RWPE2 (cell line): ENCODE results near the gene CD163L1.
"Not testable (repeated sequence)": the region's sequence is repeated elsewhere in the genome, so short reads cannot be mapped to it uniquely, and the experiment has no call there.

Source experiments
- ATAC-seq: fragments of 200-7000 bp; cut with Tn5 transposase; 3 replicates; pipeline ENCODE4 v1.9.1; 2021; ENCODE audit warnings: low read depth
- DNase-seq: peaks from one replicate; pipeline ENCODE4 v3.0.0-alpha.2; 2020; ENCODE audit warnings: low spot score
- H3K27ac ChIP-seq: fragments of 450-650 bp; 2 replicates; pipeline ENCODE4 v1.5.1; 2017; ENCODE audit warnings: mild to moderate bottlenecking; ENCODE audit not compliant: poor library complexity, severe bottlenecking
- H3K27me3 ChIP-seq: fragments of 250-450 bp; sonication (Bioruptor Pico); 2 replicates; pipeline ENCODE4 v1.5.1; 2021; ENCODE audit warnings: mild to moderate bottlenecking, moderate library complexity; ENCODE audit not compliant: insufficient read depth, poor library complexity, severe bottlenecking
- H3K36me3 ChIP-seq: fragments of 250-450 bp; sonication (Bioruptor Pico); 2 replicates; pipeline ENCODE4 v1.5.1; 2020; ENCODE audit warnings: low read depth, mild to moderate bottlenecking, moderate library complexity
- H3K4me1 ChIP-seq: fragments of 250-450 bp; sonication (Bioruptor Pico); 2 replicates; pipeline ENCODE4 v1.5.1; 2021; ENCODE audit warnings: mild to moderate bottlenecking, moderate library complexity; ENCODE audit not compliant: insufficient read depth, poor library complexity, severe bottlenecking
- H3K4me3 ChIP-seq: fragments of 250-450 bp; sonication (Bioruptor Pico); 2 replicates; pipeline ENCODE4 v1.5.1; 2021; ENCODE audit warnings: mild to moderate bottlenecking, moderate library complexity; ENCODE audit not compliant: severe bottlenecking
- H3K9me3 ChIP-seq: fragments of 250-450 bp; sonication (Bioruptor Pico); 2 replicates; pipeline ENCODE4 v1.5.1; 2021; ENCODE audit warnings: mild to moderate bottlenecking, moderate library complexity; ENCODE audit not compliant: severe bottlenecking
- CTCF ChIP-seq: fragments of 450-650 bp; IDR thresholded peaks from one replicate; pipeline ENCODE4 v1.5.1; 2017; ENCODE audit warnings: mild to moderate bottlenecking, moderate library complexity; ENCODE audit not compliant: poor library complexity, severe bottlenecking

CD163L1 gene

GRCh38 chr12:7450667-7451066 lies 6.7 kb upstream of the CD163L1 start:
- no peak overlapping the region for H3K4me3 ChIP-seq

GRCh38 chr12:7448099-7448498 lies 4.1 kb upstream of the CD163L1 start:
- no peaks in the 10 kb centered on the region for H3K9me3 ChIP-seq
- no peak overlapping the region for H3K27ac ChIP-seq
- H3K27me3 ChIP-seq = no peaks in the 10 kb centered on the region
- no peak overlapping the region for H3K4me3 ChIP-seq
- H3K36me3 ChIP-seq = no peaks in the 10 kb centered on the region
- ATAC-seq (no peak), DNase-seq (no peak)
- TF ChIP-seq CTCF = no peak
- no peaks in the 10 kb centered on the region for H3K4me1 ChIP-seq

More at GRCh38 chr12:7450667-7451066, 6.7 kb upstream of the CD163L1 start:
- no peak for TF ChIP-seq CTCF
- H3K36me3 ChIP-seq = no peaks in the 10 kb centered on the region
- no peaks in the 10 kb centered on the region for H3K27me3 ChIP-seq
- H3K4me1 ChIP-seq = no peaks in the 10 kb centered on the region
- H3K9me3 ChIP-seq = no peaks in the 10 kb centered on the region
- H3K27ac ChIP-seq = no peak overlapping the region
- ATAC-seq (peak; percentile 73), DNase-seq (no peak)

GRCh38 chr12:7444537-7444936 lies 584 bp upstream of the CD163L1 start:
- Histone ChIP-seq H3K27ac (no peak overlapping the region), H3K4me3 (no peak overlapping the region), H3K4me1 (no peaks in the 10 kb centered on the region), H3K27me3 (no peaks in the 10 kb centered on the region), H3K36me3 (no peaks in the 10 kb centered on the region), H3K9me3 (no peaks in the 10 kb centered on the region)
- ATAC-seq (no peak), DNase-seq (no peak)
- TF ChIP-seq CTCF = no peak

- H3K27me3 ChIP-seq = no peaks in the 10 kb centered on the region
- no peak for TF ChIP-seq CTCF
- no peak for ATAC-seq
- H3K27ac ChIP-seq = no peak overlapping the region
- H3K4me1 ChIP-seq = no peaks in the 10 kb centered on the region
- no peaks in the 10 kb centered on the region for H3K36me3 ChIP-seq
- H3K9me3 ChIP-seq = no peaks in the 10 kb centered on the region
- DNase-seq = no peak
- H3K4me3 ChIP-seq = no peak overlapping the region
Observed at GRCh38 chr12:7441216-7441615, 2.7 kb downstream of the CD163L1 start.

- peaks cover 5% of the 10 kb centered on the region for H3K4me1 ChIP-seq
- peak overlapping the region; percentile 18 for H3K4me3 ChIP-seq
- no peaks in the 10 kb centered on the region for H3K36me3 ChIP-seq
- no peak for TF ChIP-seq CTCF
- ATAC-seq = peak; percentile 45
- H3K9me3 ChIP-seq = no peaks in the 10 kb centered on the region
- H3K27ac ChIP-seq = no peak overlapping the region
- H3K27me3 ChIP-seq = no peaks in the 10 kb centered on the region
- no peak for DNase-seq
Observed at GRCh38 chr12:7439579-7440505, 4.1 kb downstream of the CD163L1 start.

- not testable (repeated sequence) for H3K9me3 ChIP-seq
Observed at GRCh38 chr12:7438291-7438995, 5.5 kb downstream of the CD163L1 start.

GRCh38 chr12:7437494-7437893 lies 6.5 kb downstream of the CD163L1 start:
- H3K4me3 ChIP-seq, DNase-seq, H3K9me3 ChIP-seq, H3K36me3 ChIP-seq, ATAC-seq, H3K27me3 ChIP-seq, H3K27ac ChIP-seq: not testable (repeated sequence)
- peaks cover 16% of the 10 kb centered on the region for H3K4me1 ChIP-seq

More at GRCh38 chr12:7438291-7438995, 5.5 kb downstream of the CD163L1 start:
- not testable (repeated sequence) for H3K27me3 ChIP-seq, H3K27ac ChIP-seq, H3K4me1 ChIP-seq, H3K36me3 ChIP-seq, ATAC-seq, H3K4me3 ChIP-seq, DNase-seq
